ENCODE results near the gene C2CD4D.
"Not testable (repeated sequence)": the region's sequence is repeated elsewhere in the genome, so short reads cannot be mapped to it uniquely, and the experiment has no call there.

Gene C2CD4D

GRCh38 chr1:151887028-151887427 is 47.4 kb upstream of the C2CD4D start (continued):
- peak; percentile 75; the same call in 1 of the 2 replicates for TF ChIP-seq ZNF362 (tag by site-specific recombination; IDR thresholded peaks at IDR 0.05)
- peak; percentile 31; the same call in 1 of the 2 replicates for TF ChIP-seq SP3 (tag by site-specific recombination; IDR thresholded peaks at IDR 0.05)
- TF ChIP-seq SP2 (tag by site-specific recombination; IDR thresholded peaks at IDR 0.05): no peak

- no peak for TF ChIP-seq ZNF639 (tag by site-specific recombination; IDR thresholded peaks at IDR 0.05)
- no peak for TF ChIP-seq ZNF626 (tag by site-specific recombination; IDR thresholded peaks at IDR 0.05)
- TF ChIP-seq ZNF580 (tag by site-specific recombination; IDR thresholded peaks at IDR 0.05): no peak
- TF ChIP-seq ZNF426 (tag by site-specific recombination; IDR thresholded peaks at IDR 0.05): no peak
- no peak for TF ChIP-seq ZNF169 (tag by site-specific recombination; IDR thresholded peaks at IDR 0.05)
- TF ChIP-seq HOXD13 (CRISPR knock-in tag; IDR thresholded peaks at IDR 0.05; ENCODE audit: borderline replicate concordance): no peak
- no peak for TF ChIP-seq ZBTB44 (tag by site-specific recombination; IDR thresholded peaks at IDR 0.05)
- Histone ChIP-seq H3K27ac (ENCODE audit: extremely low read depth, low read depth, low read length) (no peak overlapping the region), H3K4me3 (ENCODE audit: low read depth, low read length) (no peak overlapping the region), H3K9me3 (ENCODE audit: control insufficient read depth, insufficient read depth, low read depth, low read length) (no peaks in the 10 kb centered on the region), H3K4me1 (ENCODE audit: control insufficient read depth, insufficient read depth, low read length) (no peaks in the 10 kb centered on the region), H3K36me3 (ENCODE audit: control insufficient read depth in 2 of 2, insufficient read depth in 1 of 2, low read length in 2 of 2) (peaks cover 15 to 43% of the 10 kb centered on the region in 2 experiments)
- ChIA-PET POLR2A (no interaction called here), CTCF (interaction anchor here (0.7 to 8.2 kb wide), 2 partner anchors 116 to 573 kb away, joined by 3 to 67 read pairs; no protein-coding TSS in a partner anchor)
Observed at GRCh38 chr1:151885479-151885878, 45.9 kb upstream of the C2CD4D start.

GRCh38 chr1:151884879-151885278 is 45.3 kb upstream of the C2CD4D start:
- peaks cover 15 to 41% of the 10 kb centered on the region in 2 experiments for H3K36me3 ChIP-seq (ENCODE audit: control insufficient read depth in 2 of 2, insufficient read depth in 1 of 2, low read length in 2 of 2)
- H3K4me1 ChIP-seq (ENCODE audit: control insufficient read depth, insufficient read depth, low read length); H3K4me3 ChIP-seq (ENCODE audit: low read depth, low read length); POLR2A ChIA-PET; H3K9me3 ChIP-seq (ENCODE audit: control insufficient read depth, insufficient read depth, low read depth, low read length); H3K27ac ChIP-seq (ENCODE audit: extremely low read depth, low read depth, low read length): not testable (repeated sequence)
- CTCF ChIA-PET: interaction anchor here (0.7 to 8.2 kb wide), 2 partner anchors 117 to 145 kb away, joined by 4 to 67 read pairs; no protein-coding TSS in a partner anchor
- TF ChIP-seq ZNF394 (tag by site-specific recombination; IDR thresholded peaks at IDR 0.05; ENCODE audit: borderline replicate concordance) (peak; percentile 66; the same call in 1 of the 2 replicates), ZNF623 (tag by site-specific recombination; IDR thresholded peaks at IDR 0.05) (peak; percentile 44; the same call in 1 of the 2 replicates), ZNF518A (tag by site-specific recombination; conservative IDR thresholded peaks at IDR 0.05; ENCODE audit: low read depth) (peak; percentile 66), ZNF404 (tag by site-specific recombination; IDR thresholded peaks at IDR 0.05) (0 out of 2 replicates have a peak, but pooled peaks have one; percentile 21), ZBTB11 (tag by site-specific recombination; conservative IDR thresholded peaks at IDR 0.05; ENCODE audit: low read depth) (peak; percentile 38; the same call in 1 of the 2 replicates), ZNF433 (tag by site-specific recombination; IDR thresholded peaks at IDR 0.05; ENCODE audit: low read depth) (peak; percentile 19; the same call in 1 of the 2 replicates), ZBTB8A (tag by site-specific recombination; IDR thresholded peaks at IDR 0.05) (0 out of 2 replicates have a peak, but pooled peaks have one; percentile 21), ZNF510 (tag by site-specific recombination; IDR thresholded peaks at IDR 0.05; ENCODE audit: insufficient replicate concordance) (peak; percentile 10), ZNF426 (tag by site-specific recombination; IDR thresholded peaks at IDR 0.05) (peak; percentile 51), ZNF555 (tag by site-specific recombination; conservative IDR thresholded peaks at IDR 0.05) (peak; percentile 32; the same call in 1 of the 2 replicates)

Measured in HEK293 (cell line).